Coronary artery (tissue), 2 donors: ENCODE measurements around the gene POLR2C.
"Not testable (repeated sequence)": the region's sequence is repeated elsewhere in the genome, so short reads cannot be mapped to it uniquely, and the experiment has no call there.

Experiments
- DNase-seq: peaks from one replicate; pipeline ENCODE4 v3.0.0-alpha.2; 2017; ENCODE audit warnings: low spot score
- H3K27ac ChIP-seq, 2 donors: fragments of 200-600 bp; sonication (generic); one replicate each; pipeline ENCODE4 v1.5.1; 2016 to 2019
- H3K4me3 ChIP-seq: fragments of 200-600 bp; sonication (generic); 2 replicates; pipeline ENCODE4 v1.5.1; 2016; ENCODE audit warnings: mild to moderate bottlenecking, moderate library complexity
- CTCF ChIP-seq: fragments of 200-600 bp; sonication (generic); IDR thresholded peaks from one replicate; pipeline ENCODE4 v1.5.1; 2019; ENCODE audit warnings: antibody characterized with exemption

Gene POLR2C

GRCh38 chr16:57497121-57497520, 34.6 kb downstream of the POLR2C start:
- DNase-seq, result no peak
- no peak for TF ChIP-seq CTCF

DNA sequence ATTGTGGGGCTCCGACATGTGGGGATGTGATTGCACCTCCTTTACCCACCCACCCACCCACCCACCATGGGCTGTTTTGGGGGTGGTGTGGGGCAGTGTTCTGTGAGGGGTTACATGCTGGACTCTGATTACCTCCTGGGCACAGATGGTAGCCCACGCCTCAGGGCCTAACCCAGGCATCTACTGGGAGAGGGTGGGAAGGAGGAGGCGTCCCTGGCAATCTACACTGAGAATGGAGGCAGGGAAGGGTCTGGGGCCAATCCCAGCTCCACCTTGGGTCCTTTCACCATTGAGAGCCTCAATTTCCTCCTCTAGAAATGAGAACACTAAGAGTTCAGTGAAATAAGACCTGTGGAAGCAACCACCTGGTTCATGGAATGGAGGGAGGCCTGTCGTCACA, 35.6 kb downstream of the POLR2C start:
- no peak overlapping the region for H3K27ac ChIP-seq
- no peak for DNase-seq
- no peak for TF ChIP-seq CTCF
- H3K4me3 ChIP-seq, result no peak overlapping the region

More at GRCh38 chr16:57497121-57497520, 34.6 kb downstream of the POLR2C start:
- Histone ChIP-seq H3K27ac (no peak overlapping the region), H3K4me3 (no peak overlapping the region)

GRCh38 chr16:57499941-57500340, 37.5 kb downstream of the POLR2C start:
- not testable (repeated sequence) for H3K4me3 ChIP-seq, H3K27ac ChIP-seq, DNase-seq

- Histone ChIP-seq H3K4me3 (no peak overlapping the region), H3K27ac (no peak overlapping the region)
- DNase-seq, result no peak
- no peak for TF ChIP-seq CTCF
Observed at GRCh38 chr16:57500578-57501111, 38.2 kb downstream of the POLR2C start.

DNA sequence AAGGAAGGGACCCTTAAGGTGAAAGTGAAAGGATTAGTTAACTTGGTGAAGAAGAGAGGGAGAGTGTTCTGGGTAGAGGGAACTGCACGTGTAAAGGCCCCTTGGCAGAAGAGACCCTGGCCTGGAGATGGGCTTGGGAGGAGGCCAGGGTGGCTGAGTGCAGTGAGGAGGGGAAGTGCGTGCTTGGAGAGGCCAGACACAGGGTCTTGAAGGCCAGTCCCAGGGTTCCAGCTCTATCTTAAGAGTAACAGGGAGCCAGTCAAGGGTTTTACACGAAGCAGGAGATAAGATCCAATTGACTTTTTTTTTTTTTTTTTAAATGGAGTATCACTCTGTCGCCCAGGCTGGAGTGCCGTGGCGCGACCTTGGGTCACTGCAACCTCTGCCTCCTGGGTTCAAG, 39.0 kb downstream of the POLR2C start:
- Histone ChIP-seq H3K4me3 (no peak overlapping the region), H3K27ac (no peak overlapping the region)
- DNase-seq, result no peak
- TF ChIP-seq CTCF, result no peak

- Histone ChIP-seq H3K27ac (no peak overlapping the region), H3K4me3 (no peak overlapping the region)
- no peak for TF ChIP-seq CTCF
- no peak for DNase-seq
Observed at GRCh38 chr16:57502048-57502775, 39.7 kb downstream of the POLR2C start.

DNA sequence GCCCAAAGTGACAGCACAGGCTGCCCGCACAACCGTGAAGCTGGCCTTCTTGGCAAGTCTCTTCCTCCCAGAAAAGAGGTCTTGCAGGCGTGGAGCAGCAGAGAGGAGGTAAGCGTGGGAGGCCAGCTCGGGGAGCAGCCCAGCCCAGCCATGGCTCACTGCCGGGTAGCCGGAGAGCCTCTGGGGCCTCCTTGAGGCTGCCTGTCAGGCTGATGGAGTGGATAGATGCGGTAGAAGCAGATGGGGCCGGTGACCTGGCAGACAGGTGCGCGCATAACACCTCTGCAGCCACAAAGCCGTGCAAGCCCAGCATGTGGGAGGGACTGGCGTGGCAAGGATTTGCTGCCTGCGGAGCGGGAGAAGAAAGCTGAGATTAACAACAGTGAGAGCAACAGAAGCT, 40.9 kb downstream of the POLR2C start:
- Histone ChIP-seq H3K27ac (no peak overlapping the region), H3K4me3 (no peak overlapping the region)
- DNase-seq, result no peak
- TF ChIP-seq CTCF, result no peak
